HepG2 (cell line): Measurements from ENCODE around the gene EPB41L2. TPM values are rescaled to one million over a fixed set of nuclear protein-coding genes. Genes with fewer than 3 reads are reported as not detected.
A peak's percentile ranks its signal among the peaks of the same experiment; 100 is the strongest.

Experiments
- ARNTL ChIP-seq: sonication (generic); formaldehyde crosslinking; IDR thresholded peaks from 2 replicates; pipeline ENCODE4 v1.4.0; 2020; ENCODE audit warnings: mild to moderate bottlenecking, missing genetic modification reagents
- ESRRA ChIP-seq: sonication (generic); formaldehyde crosslinking; IDR thresholded peaks from 2 replicates; pipeline ENCODE4 v1.5.1; 2020; ENCODE audit warnings: mild to moderate bottlenecking, low read depth, missing genetic modification reagents
- GATA4 ChIP-seq: sonication (generic); IDR thresholded peaks from 2 replicates; pipeline ENCODE4 v1.6.1; 2016; ENCODE audit warnings: antibody characterized with exemption, low read depth, borderline replicate concordance
- HOXA9 ChIP-seq: sonication (generic); formaldehyde crosslinking; IDR thresholded peaks from 2 replicates; pipeline ENCODE4 v1.8.1; 2022; ENCODE audit warnings: missing genetic modification reagents, mild to moderate bottlenecking, moderate library complexity, borderline replicate concordance
- MED8 ChIP-seq: sonication (generic); formaldehyde crosslinking; IDR thresholded peaks from 2 replicates; pipeline ENCODE4 v1.8.1; 2023; ENCODE audit warnings: mild to moderate bottlenecking, missing genetic modification reagents; ENCODE audit not compliant: insufficient replicate concordance
- MZF1 ChIP-seq: sonication (generic); formaldehyde crosslinking; IDR thresholded peaks from 2 replicates; pipeline ENCODE4 v1.8.1; 2023; ENCODE audit warnings: mild to moderate bottlenecking, missing genetic modification reagents, borderline replicate concordance
- NR2F1 ChIP-seq, 2 experiments: fragments of 450-650 bp in 1 of 2; formaldehyde crosslinking in 1 of 2; IDR thresholded peaks; 2 replicates each; pipeline versions ENCODE4 v1.5.0 to v1.6.1; 2016 to 2020; ENCODE audit warnings: mild to moderate bottlenecking in 1 of 2, missing compliant biosample characterization in 1 of 2, missing genetic modification reagents in 1 of 2, moderate library complexity in 1 of 2
- SMARCE1 ChIP-seq: fragments of 450-650 bp; IDR thresholded peaks from 2 replicates; pipeline ENCODE4 v1.6.1; 2017; ENCODE audit warnings: borderline replicate concordance
- TBX3 ChIP-seq: fragments of 450-650 bp; IDR thresholded peaks from 2 replicates; pipeline ENCODE4 v1.6.1; 2017; ENCODE audit warnings: antibody characterized with exemption, mild to moderate bottlenecking, inconsistent platforms, borderline replicate concordance
- ZNF557 ChIP-seq: sonication (generic); formaldehyde crosslinking; IDR thresholded peaks from 2 replicates; pipeline ENCODE4 v1.4.0; 2020; ENCODE audit warnings: missing genetic modification reagents
- polyA plus RNA-seq, 8 experiments: library from polyadenylated mRNA; depleted of rRNA in 3 of 8; stranded (reverse) in 7 of 8; unstranded in 1 of 8; fragments of >200 nt; fragmentation: Illumina TruSeq in 4 of 8; extraction: Trizol in 4 of 8; gene quantifications; 2 replicates each; pipeline versions ENCODE4 v1.2.1 to v1.2.3, GENCODE V29; 2011 to 2016; ENCODE audit warnings: low read depth in 4 of 8, missing spikeins in 1 of 8, mixed read lengths in 1 of 8; ENCODE audit not compliant: insufficient read depth in 1 of 8
- total RNA-seq, 5 experiments: library from RNA; depleted of rRNA; stranded (reverse); fragments of >200 nt; fragmentation: Illumina TruSeq; extraction: Trizol; gene quantifications; 2 replicates each; pipeline ENCODE4 v1.2.3, GENCODE V29; 2016; ENCODE audit warnings: low read depth in 1 of 5
- TF ChIP-seq, protein P1 (sequence below): sonication (generic); formaldehyde crosslinking; IDR thresholded peaks from 2 replicates; pipeline ENCODE4 v1.4.0; 2020; ENCODE audit warnings: missing genetic modification reagents, borderline replicate concordance
- TF ChIP-seq, protein P2 (sequence below): sonication (generic); formaldehyde crosslinking; IDR thresholded peaks from 2 replicates; pipeline ENCODE4 v1.4.0; 2020; ENCODE audit warnings: low read depth, missing genetic modification reagents
- TF ChIP-seq, protein P3 (sequence below): sonication (generic); formaldehyde crosslinking; IDR thresholded peaks from 2 replicates; pipeline ENCODE4 v1.5.0; 2020; ENCODE audit warnings: mild to moderate bottlenecking, missing genetic modification reagents, moderate library complexity
- TF ChIP-seq, protein P4 (sequence below): IDR thresholded peaks from 2 replicates; pipeline ENCODE4 v1.6.1; 2016
- TF ChIP-seq, protein P5 (sequence below): sonication (generic); formaldehyde crosslinking; IDR thresholded peaks from 2 replicates; pipeline ENCODE4 v1.4.0; 2020; ENCODE audit warnings: missing genetic modification reagents

EPB41L2 gene
- total and polyA plus RNA-seq, 2 of the 13 experiments (the other 11 are each of a cell fraction or from before 2014, with no cell fraction given), result 41.7 to 56.4 TPM

DNA sequence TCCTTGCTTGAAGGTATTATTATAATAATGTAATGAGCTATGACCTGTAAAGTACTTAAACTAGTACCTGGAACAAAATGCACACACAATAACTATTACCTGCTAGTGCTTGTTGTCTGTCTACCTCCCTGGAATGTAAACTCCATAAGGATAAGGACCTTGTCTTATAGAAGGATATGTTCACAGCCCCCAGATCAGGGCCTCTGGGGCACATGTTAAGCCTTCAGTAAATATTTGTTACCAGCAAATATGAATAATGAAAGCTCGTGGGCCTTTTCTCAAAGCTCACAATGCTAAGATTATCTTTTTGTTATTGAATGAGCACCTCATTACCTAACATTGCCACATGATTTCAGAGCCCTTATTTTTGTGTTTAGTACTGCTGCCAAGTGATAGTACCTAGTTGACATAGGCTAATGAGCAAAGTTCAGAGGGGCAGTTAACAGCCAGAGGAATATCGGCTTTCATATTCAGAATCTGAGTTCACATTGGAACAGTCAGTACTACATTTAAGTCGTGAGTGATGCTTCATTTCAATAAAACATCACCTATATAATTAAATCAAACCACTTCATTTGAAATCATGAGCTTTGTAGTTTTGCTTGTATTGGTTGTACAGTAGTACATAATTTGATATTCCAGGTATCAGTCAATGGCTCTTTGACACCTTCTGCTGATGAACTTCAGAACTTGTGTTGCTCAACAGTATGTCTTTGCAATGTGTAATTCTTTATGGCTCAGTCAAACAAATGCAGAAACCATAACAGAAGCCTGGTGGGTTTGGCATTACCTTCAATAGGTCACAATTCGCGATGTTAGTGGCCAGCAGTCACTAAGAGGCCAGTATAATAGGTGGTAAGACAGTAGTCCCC lies 247.6 kb downstream of the EPB41L2 start (continued):
- TF ChIP-seq TBX3 (peak; percentile 97), GATA4 (peak; percentile 93), MZF1 (CRISPR knock-in tag) (no peak), ZNF557 (CRISPR knock-in tag) (0 out of 2 replicates have a peak, but pooled peaks have one; percentile 64), MED8 (peak; percentile 46), HOXA9 (CRISPR knock-in tag) (peak; percentile 28; the same call in 1 of the 2 replicates), ESRRA (CRISPR knock-in tag) (peak; percentile 82; the same call in 1 of the 2 replicates), SMARCE1 (no peak), ARNTL (CRISPR knock-in tag) (peak; percentile 95), NR2F1 (CRISPR knock-in tag; IDR thresholded peaks at IDR 0.05) (peak; percentile 53 to 92; a peak in 3 of 4 replicates)
- TF ChIP-seq, protein P1, sequence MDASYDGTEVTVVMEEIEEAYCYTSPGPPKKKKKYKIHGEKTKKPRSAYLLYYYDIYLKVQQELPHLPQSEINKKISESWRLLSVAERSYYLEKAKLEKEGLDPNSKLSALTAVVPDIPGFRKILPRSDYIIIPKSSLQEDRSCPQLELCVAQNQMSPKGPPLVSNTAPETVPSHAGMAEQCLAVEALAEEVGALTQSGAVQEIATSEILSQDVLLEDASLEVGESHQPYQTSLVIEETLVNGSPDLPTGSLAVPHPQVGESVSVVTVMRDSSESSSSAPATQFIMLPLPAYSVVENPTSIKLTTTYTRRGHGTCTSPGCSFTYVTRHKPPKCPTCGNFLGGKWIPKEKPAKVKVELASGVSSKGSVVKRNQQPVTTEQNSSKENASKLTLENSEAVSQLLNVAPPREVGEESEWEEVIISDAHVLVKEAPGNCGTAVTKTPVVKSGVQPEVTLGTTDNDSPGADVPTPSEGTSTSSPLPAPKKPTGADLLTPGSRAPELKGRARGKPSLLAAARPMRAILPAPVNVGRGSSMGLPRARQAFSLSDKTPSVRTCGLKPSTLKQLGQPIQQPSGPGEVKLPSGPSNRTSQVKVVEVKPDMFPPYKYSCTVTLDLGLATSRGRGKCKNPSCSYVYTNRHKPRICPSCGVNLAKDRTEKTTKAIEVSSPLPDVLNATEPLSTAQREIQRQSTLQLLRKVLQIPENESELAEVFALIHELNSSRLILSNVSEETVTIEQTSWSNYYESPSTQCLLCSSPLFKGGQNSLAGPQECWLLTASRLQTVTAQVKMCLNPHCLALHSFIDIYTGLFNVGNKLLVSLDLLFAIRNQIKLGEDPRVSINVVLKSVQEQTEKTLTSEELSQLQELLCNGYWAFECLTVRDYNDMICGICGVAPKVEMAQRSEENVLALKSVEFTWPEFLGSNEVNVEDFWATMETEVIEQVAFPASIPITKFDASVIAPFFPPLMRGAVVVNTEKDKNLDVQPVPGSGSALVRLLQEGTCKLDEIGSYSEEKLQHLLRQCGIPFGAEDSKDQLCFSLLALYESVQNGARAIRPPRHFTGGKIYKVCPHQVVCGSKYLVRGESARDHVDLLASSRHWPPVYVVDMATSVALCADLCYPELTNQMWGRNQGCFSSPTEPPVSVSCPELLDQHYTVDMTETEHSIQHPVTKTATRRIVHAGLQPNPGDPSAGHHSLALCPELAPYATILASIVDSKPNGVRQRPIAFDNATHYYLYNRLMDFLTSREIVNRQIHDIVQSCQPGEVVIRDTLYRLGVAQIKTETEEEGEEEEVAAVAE, result 0 out of 2 replicates have a peak, but pooled peaks have one; percentile 45
- TF ChIP-seq, protein P2, sequence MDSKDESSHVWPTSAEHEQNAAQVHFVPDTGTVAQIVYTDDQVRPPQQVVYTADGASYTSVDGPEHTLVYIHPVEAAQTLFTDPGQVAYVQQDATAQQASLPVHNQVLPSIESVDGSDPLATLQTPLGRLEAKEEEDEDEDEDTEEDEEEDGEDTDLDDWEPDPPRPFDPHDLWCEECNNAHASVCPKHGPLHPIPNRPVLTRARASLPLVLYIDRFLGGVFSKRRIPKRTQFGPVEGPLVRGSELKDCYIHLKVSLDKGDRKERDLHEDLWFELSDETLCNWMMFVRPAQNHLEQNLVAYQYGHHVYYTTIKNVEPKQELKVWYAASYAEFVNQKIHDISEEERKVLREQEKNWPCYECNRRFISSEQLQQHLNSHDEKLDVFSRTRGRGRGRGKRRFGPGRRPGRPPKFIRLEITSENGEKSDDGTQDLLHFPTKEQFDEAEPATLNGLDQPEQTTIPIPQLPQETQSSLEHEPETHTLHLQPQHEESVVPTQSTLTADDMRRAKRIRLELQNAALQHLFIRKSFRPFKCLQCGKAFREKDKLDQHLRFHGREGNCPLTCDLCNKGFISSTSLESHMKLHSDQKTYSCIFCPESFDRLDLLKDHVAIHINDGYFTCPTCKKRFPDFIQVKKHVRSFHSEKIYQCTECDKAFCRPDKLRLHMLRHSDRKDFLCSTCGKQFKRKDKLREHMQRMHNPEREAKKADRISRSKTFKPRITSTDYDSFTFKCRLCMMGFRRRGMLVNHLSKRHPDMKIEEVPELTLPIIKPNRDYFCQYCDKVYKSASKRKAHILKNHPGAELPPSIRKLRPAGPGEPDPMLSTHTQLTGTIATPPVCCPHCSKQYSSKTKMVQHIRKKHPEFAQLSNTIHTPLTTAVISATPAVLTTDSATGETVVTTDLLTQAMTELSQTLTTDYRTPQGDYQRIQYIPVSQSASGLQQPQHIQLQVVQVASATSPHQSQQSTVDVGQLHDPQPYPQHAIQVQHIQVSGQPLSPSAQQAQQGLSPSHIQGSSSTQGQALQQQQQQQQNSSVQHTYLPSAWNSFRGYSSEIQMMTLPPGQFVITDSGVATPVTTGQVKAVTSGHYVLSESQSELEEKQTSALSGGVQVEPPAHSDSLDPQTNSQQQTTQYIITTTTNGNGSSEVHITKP (CRISPR knock-in tag), result no peak; the same call in 1 of the 2 replicates
- TF ChIP-seq, protein P3, sequence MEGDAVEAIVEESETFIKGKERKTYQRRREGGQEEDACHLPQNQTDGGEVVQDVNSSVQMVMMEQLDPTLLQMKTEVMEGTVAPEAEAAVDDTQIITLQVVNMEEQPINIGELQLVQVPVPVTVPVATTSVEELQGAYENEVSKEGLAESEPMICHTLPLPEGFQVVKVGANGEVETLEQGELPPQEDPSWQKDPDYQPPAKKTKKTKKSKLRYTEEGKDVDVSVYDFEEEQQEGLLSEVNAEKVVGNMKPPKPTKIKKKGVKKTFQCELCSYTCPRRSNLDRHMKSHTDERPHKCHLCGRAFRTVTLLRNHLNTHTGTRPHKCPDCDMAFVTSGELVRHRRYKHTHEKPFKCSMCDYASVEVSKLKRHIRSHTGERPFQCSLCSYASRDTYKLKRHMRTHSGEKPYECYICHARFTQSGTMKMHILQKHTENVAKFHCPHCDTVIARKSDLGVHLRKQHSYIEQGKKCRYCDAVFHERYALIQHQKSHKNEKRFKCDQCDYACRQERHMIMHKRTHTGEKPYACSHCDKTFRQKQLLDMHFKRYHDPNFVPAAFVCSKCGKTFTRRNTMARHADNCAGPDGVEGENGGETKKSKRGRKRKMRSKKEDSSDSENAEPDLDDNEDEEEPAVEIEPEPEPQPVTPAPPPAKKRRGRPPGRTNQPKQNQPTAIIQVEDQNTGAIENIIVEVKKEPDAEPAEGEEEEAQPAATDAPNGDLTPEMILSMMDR (CRISPR knock-in tag), result no peak
- TF ChIP-seq, protein P4, sequence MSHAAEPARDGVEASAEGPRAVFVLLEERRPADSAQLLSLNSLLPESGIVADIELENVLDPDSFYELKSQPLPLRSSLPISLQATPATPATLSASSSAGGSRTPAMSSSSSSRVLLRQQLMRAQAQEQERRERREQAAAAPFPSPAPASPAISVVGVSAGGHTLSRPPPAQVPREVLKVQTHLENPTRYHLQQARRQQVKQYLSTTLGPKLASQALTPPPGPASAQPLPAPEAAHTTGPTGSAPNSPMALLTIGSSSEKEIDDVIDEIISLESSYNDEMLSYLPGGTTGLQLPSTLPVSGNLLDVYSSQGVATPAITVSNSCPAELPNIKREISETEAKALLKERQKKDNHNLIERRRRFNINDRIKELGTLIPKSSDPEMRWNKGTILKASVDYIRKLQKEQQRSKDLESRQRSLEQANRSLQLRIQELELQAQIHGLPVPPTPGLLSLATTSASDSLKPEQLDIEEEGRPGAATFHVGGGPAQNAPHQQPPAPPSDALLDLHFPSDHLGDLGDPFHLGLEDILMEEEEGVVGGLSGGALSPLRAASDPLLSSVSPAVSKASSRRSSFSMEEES (CRISPR knock-in tag), result peak; percentile 99
- TF ChIP-seq, protein P5, sequence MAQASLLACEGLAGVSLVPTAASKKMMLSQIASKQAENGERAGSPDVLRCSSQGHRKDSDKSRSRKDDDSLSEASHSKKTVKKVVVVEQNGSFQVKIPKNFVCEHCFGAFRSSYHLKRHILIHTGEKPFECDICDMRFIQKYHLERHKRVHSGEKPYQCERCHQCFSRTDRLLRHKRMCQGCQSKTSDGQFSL (CRISPR knock-in tag), result no peak
